Ovary (tissue), 3 donors: Measurements from ENCODE around the gene MEGF9.

Source experiments
- CTCF ChIP-seq, 3 donors: fragments of 450-650 bp in 2 of 3; fragments of 200-600 bp in 1 of 3; IDR thresholded peaks; one replicate each; pipeline versions ENCODE4 v1.5.1 to v1.8.0; 2016 to 2022; ENCODE audit warnings: antibody characterized with exemption in 3 of 3, mild to moderate bottlenecking in 1 of 3
- EP300 ChIP-seq: sonication (generic); formaldehyde crosslinking; IDR thresholded peaks from one replicate; pipeline ENCODE4 v1.6.1; 2017; ENCODE audit warnings: antibody characterized with exemption
- donor health status: DM: no; HTN: no; CAD: no.

GRCh38 chr9:120705174-120705573 lies 9.1 kb downstream of the MEGF9 start:
- TF ChIP-seq CTCF (IDR thresholded peaks at IDR 0.05) = no peak
- no peak for TF ChIP-seq EP300
